Esophagus (tissue), 2 donors: ENCODE results near the gene EMILIN3. TPM values are rescaled to one million over a fixed set of nuclear protein-coding genes. Genes with fewer than 3 reads are reported as not detected.

Experiments
- H3K27ac ChIP-seq, 2 donors: one replicate each; pipeline ENCODE4 v1.5.1; 2013; ENCODE audit warnings: low read depth in 2 of 2, mild to moderate bottlenecking in 2 of 2, inconsistent platforms in 1 of 2, low read length in 1 of 2, moderate library complexity in 1 of 2
- H3K27me3 ChIP-seq, 2 donors: one replicate each; pipeline ENCODE4 v1.6.1; 2013; ENCODE audit warnings: low read length in 2 of 2, control low read depth in 1 of 2, mild to moderate bottlenecking in 1 of 2; ENCODE audit not compliant: insufficient read depth in 2 of 2, control insufficient read depth in 1 of 2
- H3K36me3 ChIP-seq, 2 donors: one replicate each; pipeline ENCODE4 v1.6.1; 2013; ENCODE audit warnings: low read length in 1 of 2; ENCODE audit not compliant: control insufficient read depth in 2 of 2, insufficient read depth in 2 of 2
- H3K4me1 ChIP-seq, 2 donors: one replicate each; pipeline ENCODE4 v1.6.1; 2013; ENCODE audit warnings: low read length in 1 of 2; ENCODE audit not compliant: control insufficient read depth in 2 of 2, insufficient read depth in 2 of 2
- H3K4me3 ChIP-seq, 2 donors: one replicate each; pipeline ENCODE4 v1.5.1; 2013; ENCODE audit warnings: low read length in 2 of 2, mild to moderate bottlenecking in 2 of 2, low read depth in 1 of 2, moderate library complexity in 1 of 2
- H3K9me3 ChIP-seq, 2 donors: one replicate each; pipeline ENCODE4 v1.6.1; 2013; ENCODE audit warnings: mild to moderate bottlenecking in 2 of 2, low read depth in 1 of 2, low read length in 1 of 2, moderate library complexity in 1 of 2; ENCODE audit not compliant: control insufficient read depth in 2 of 2, insufficient read depth in 1 of 2
- WGBS, 2 donors: extraction: QIAGEN DNeasy Blood & Tissue Kit; methylation state at CpG; one replicate each; pipeline ENCODE4 v1.1.7; 2013; 5-methylcytosine and 5-hydroxymethylcytosine counted together
- polyA plus RNA-seq, 2 donors: library from polyadenylated mRNA; stranded (reverse); fragments of 200-250 nt; gene quantifications; one replicate each; pipeline ENCODE4 v1.2.3, GENCODE V29; 2013
- donor health status: healthy with polysubstance abuse.
- donor health status: Bipolar disorder and iron deficiency.

Gene EMILIN3
- polyA plus RNA-seq, 2 donors = 0.27 to 0.43 TPM

- H3K4me1 ChIP-seq = peaks cover 3 to 7% of the 10 kb centered on the region in 2 donors
- peak overlapping the region; percentile 19 to 50 for H3K4me3 ChIP-seq
- peaks cover 0 to 18% of the 10 kb centered on the region in 2 donors for H3K27me3 ChIP-seq
- H3K27ac ChIP-seq = no peak overlapping the region
- 4 to 8% methylated on average over 38 to 76 of the region's 76 CpGs for WGBS, 2 donors
- peaks cover 0 to 2% of the 10 kb centered on the region in 2 donors for H3K9me3 ChIP-seq
- no peaks in the 10 kb centered on the region for H3K36me3 ChIP-seq
These were observed 657 bp downstream of the EMILIN3 start for GRCh38 chr20:41365777-41366545.

- H3K27me3 ChIP-seq = peaks cover 0 to 18% of the 10 kb centered on the region in 2 donors
- no peak overlapping the region for H3K27ac ChIP-seq
- peaks cover 0 to under 1% of the 10 kb centered on the region in 2 donors for H3K36me3 ChIP-seq
- 85 to 90% methylated on average over 19 of the region's 19 CpGs for WGBS, 2 donors
- peaks cover 0 to 2% of the 10 kb centered on the region in 2 donors for H3K9me3 ChIP-seq
- H3K4me1 ChIP-seq = peaks cover 3 to 7% of the 10 kb centered on the region in 2 donors
- no peak overlapping the region for H3K4me3 ChIP-seq
These were observed 1.5 kb downstream of the EMILIN3 start for GRCh38 chr20:41364967-41365765.

- no peak overlapping the region for H3K4me3 ChIP-seq
- peaks cover 3 to 7% of the 10 kb centered on the region in 2 donors for H3K4me1 ChIP-seq
- no peak overlapping the region for H3K27ac ChIP-seq
- peaks cover 0 to 18% of the 10 kb centered on the region in 2 donors for H3K27me3 ChIP-seq
- H3K36me3 ChIP-seq = peaks cover 0 to 6% of the 10 kb centered on the region in 2 donors
- peaks cover 0 to 2% of the 10 kb centered on the region in 2 donors for H3K9me3 ChIP-seq
- WGBS, 2 donors = 84 to 87% methylated on average over 12 to 13 of the region's 13 CpGs
These were observed 2.3 kb downstream of the EMILIN3 start for GRCh38 chr20:41364236-41364855.

GRCh38 chr20:41363601-41364000, 3.0 kb downstream of the EMILIN3 start:
- Histone ChIP-seq H3K9me3 (peaks cover 0 to 2% of the 10 kb centered on the region in 2 donors), H3K4me3 (no peak overlapping the region), H3K36me3 (peaks cover 0 to 8% of the 10 kb centered on the region in 2 donors), H3K27me3 (peaks cover 0 to 18% of the 10 kb centered on the region in 2 donors), H3K27ac (no peak overlapping the region), H3K4me1 (peaks cover 3 to 7% of the 10 kb centered on the region in 2 donors)
- WGBS, 2 donors = 90% methylated on average over 7 of the region's 7 CpGs

- Histone ChIP-seq H3K27ac (no peak overlapping the region), H3K27me3 (peaks cover 0 to 18% of the 10 kb centered on the region in 2 donors), H3K4me3 (no peak overlapping the region), H3K4me1 (peaks cover 3 to 7% of the 10 kb centered on the region in 2 donors), H3K9me3 (peaks cover 0 to 2% of the 10 kb centered on the region in 2 donors), H3K36me3 (peaks cover 0 to 16% of the 10 kb centered on the region in 2 donors)
- 73 to 79% methylated on average over 5 of the region's 5 CpGs for WGBS, 2 donors
These were observed 3.9 kb downstream of the EMILIN3 start for GRCh38 chr20:41362748-41363140.

- Histone ChIP-seq H3K4me1 (peaks cover 3 to 7% of the 10 kb centered on the region in 2 donors), H3K36me3 (peaks cover 0 to 22% of the 10 kb centered on the region in 2 donors)
- 74 to 83% methylated on average over 45 of the region's 45 CpGs for WGBS, 2 donors
These were observed 4.6 kb downstream of the EMILIN3 start for GRCh38 chr20:41361757-41362747.

GRCh38 chr20:41360831-41361756, 5.5 kb downstream of the EMILIN3 start:
- Histone ChIP-seq H3K4me3 (no peak overlapping the region), H3K9me3 (peaks cover 0 to 2% of the 10 kb centered on the region in 2 donors), H3K36me3 (peaks cover 0 to 30% of the 10 kb centered on the region in 2 donors), H3K27ac (no peak overlapping the region), H3K4me1 (peaks cover 3 to 7% of the 10 kb centered on the region in 2 donors), H3K27me3 (peaks cover 0 to 3% of the 10 kb centered on the region in 2 donors)
- WGBS, 2 donors = 90 to 91% methylated on average over 22 of the region's 22 CpGs

More at GRCh38 chr20:41361757-41362747, 4.6 kb downstream of the EMILIN3 start:
- Histone ChIP-seq H3K9me3 (peaks cover 0 to 2% of the 10 kb centered on the region in 2 donors), H3K27me3 (peaks cover 0 to 12% of the 10 kb centered on the region in 2 donors), H3K27ac (no peak overlapping the region), H3K4me3 (no peak overlapping the region)

GRCh38 chr20:41359541-41360011, 7.0 kb downstream of the EMILIN3 start:
- no peak overlapping the region for H3K27ac ChIP-seq
- H3K9me3 ChIP-seq = peaks cover 0 to 2% of the 10 kb centered on the region in 2 donors
- H3K36me3 ChIP-seq = peaks cover 0 to 42% of the 10 kb centered on the region in 2 donors
- WGBS, 2 donors = 56 to 69% methylated on average over 9 of the region's 9 CpGs
- H3K4me1 ChIP-seq = no peaks in the 10 kb centered on the region
- H3K4me3 ChIP-seq = no peak overlapping the region
- H3K27me3 ChIP-seq = no peaks in the 10 kb centered on the region
